Measurements from ENCODE around the gene DMRT1. TPM values are rescaled to one million over a fixed set of nuclear protein-coding genes. Genes with fewer than 3 reads are reported as not detected.

The DMRT1 gene
- under 0.01 TPM in 1 of 2 replicates, not detected in the other for total RNA-seq

GRCh38 chr9:841371-842209 is at the start of gene DMRT1:
Gene DMRT1 (plus strand): TSS chr9:841697. CDS start chr9:841839, 142 bp downstream.

GRCh38 chr9:976258-976942 is 134.9 kb downstream of the DMRT1 start, which contains the start of gene DMRT3:
Gene DMRT3 (plus strand): TSS chr9:976655. CDS start chr9:977002, 347 bp downstream.

Other genes starting within 250 kb of the DMRT1 start
- gene DMRT3, start 135.0 kb downstream of the DMRT1 start, total RNA-seq = not detected in 2 replicates
- not detected in 2 replicates for gene DMRT2, start 208.7 kb downstream of the DMRT1 start, total RNA-seq

Measured in endothelial cell of coronary artery (primary cell).